GM21619 (cell line): ENCODE measurements around the gene OR10H1.
"Not testable (repeated sequence)": the region's sequence is repeated elsewhere in the genome, so short reads cannot be mapped to it uniquely, and the experiment has no call there.

Source experiments
- ATAC-seq: cut with Tn5 transposase; IDR thresholded peaks from one replicate; pipeline ENCODE4 v1.9.1; 2021; ENCODE audit not compliant: unreplicated experiment

Gene OR10H1

GRCh38 chr19:15815306-15815705 lies at the start of gene OR10H1:
OR10H1 (minus strand) TSS chr19:15815664; CDS start chr19:15808037, 7,627 bp downstream.
- no peak for ATAC-seq

GRCh38 chr19:15864824-15865223 lies 49.4 kb upstream of the OR10H1 start:
- ATAC-seq, result no peak

- no peak for ATAC-seq
These were observed 47.8 kb upstream of the OR10H1 start for GRCh38 chr19:15863272-15863671.

GRCh38 chr19:15862444-15862843 lies 47.0 kb upstream of the OR10H1 start:
- no peak for ATAC-seq

- no peak for ATAC-seq
These were observed 45.1 kb upstream of the OR10H1 start for GRCh38 chr19:15860522-15860921.

- no peak for ATAC-seq
These were observed 43.7 kb upstream of the OR10H1 start for GRCh38 chr19:15859187-15859586.

- no peak for ATAC-seq
These were observed 34.9 kb upstream of the OR10H1 start for GRCh38 chr19:15850385-15850784.

GRCh38 chr19:15846923-15847322 lies 31.5 kb upstream of the OR10H1 start:
- no peak for ATAC-seq

GRCh38 chr19:15843894-15844222 lies 28.4 kb upstream of the OR10H1 start:
- not testable (repeated sequence) for ATAC-seq

GRCh38 chr19:15843203-15843893 lies 27.9 kb upstream of the OR10H1 start:
- no peak for ATAC-seq

- ATAC-seq, result no peak
These were observed 26.6 kb upstream of the OR10H1 start for GRCh38 chr19:15841875-15842569.

GRCh38 chr19:15840833-15841232 lies 25.4 kb upstream of the OR10H1 start:
- no peak for ATAC-seq

GRCh38 chr19:15839888-15840287 lies 24.4 kb upstream of the OR10H1 start:
- not testable (repeated sequence) for ATAC-seq

GRCh38 chr19:15838351-15838750 lies 22.9 kb upstream of the OR10H1 start:
- no peak for ATAC-seq

GRCh38 chr19:15837221-15837731 lies 21.8 kb upstream of the OR10H1 start:
- ATAC-seq, result no peak

GRCh38 chr19:15836330-15837220 lies 21.1 kb upstream of the OR10H1 start:
- peak; percentile 91 for ATAC-seq

GRCh38 chr19:15835565-15836329 lies 20.3 kb upstream of the OR10H1 start:
- not testable (repeated sequence) for ATAC-seq

GRCh38 chr19:15834232-15834631 lies 18.8 kb upstream of the OR10H1 start:
- ATAC-seq, result not testable (repeated sequence)

- ATAC-seq, result no peak
These were observed 16.2 kb upstream of the OR10H1 start for GRCh38 chr19:15831626-15832025.

GRCh38 chr19:15829786-15830185 lies 14.3 kb upstream of the OR10H1 start:
- ATAC-seq, result no peak

GRCh38 chr19:15829306-15829698 lies 13.8 kb upstream of the OR10H1 start:
- ATAC-seq, result no peak
